ENCODE measurements around the gene APC2. TPM values are rescaled to one million over a fixed set of nuclear protein-coding genes. Genes with fewer than 3 reads are reported as not detected.
A peak's percentile ranks its signal among the peaks of the same experiment; 100 is the strongest.

Gene APC2
- total and polyA plus RNA-seq, 2 donors (not counting 1 experiment from before 2014, with no cell fraction given): 0.12 to 0.16 TPM

- intact Hi-C loops (cut with micrococcal nuclease): no loop called here
- Mint-ChIP-seq H3K9me3 (ENCODE audit: insufficient read depth) (no peaks in the 10 kb centered on the region), H3K4me1 (peaks cover 16% of the 10 kb centered on the region), H3K4me3 (no peak overlapping the region), H3K27me3 (peaks cover 27% of the 10 kb centered on the region), H3K27ac (no peak overlapping the region)
- POLR2A ChIA-PET: interaction anchor here (0.6 kb wide), 1 partner anchor 874 kb away, joined by 3 read pairs; no protein-coding TSS in a partner anchor
- Histone ChIP-seq H2AFZ (ENCODE audit: insufficient read depth, low read depth, low read length, poor library complexity, severe bottlenecking) (no peak overlapping the region), H4K20me1 (ENCODE audit: control insufficient read depth, insufficient read depth, low read length, poor library complexity, severe bottlenecking) (peaks cover 12% of the 10 kb centered on the region), H3K4me1 (ENCODE audit: control insufficient read depth in 2 of 2, insufficient read depth in 2 of 2, low read length in 2 of 2) (peaks cover 31 to 35% of the 10 kb centered on the region in 2 donors), H3K27me3 (replicated peaks in 1 of 4; ENCODE audit: control extremely low read depth in 1 of 4, control insufficient read depth in 3 of 4, insufficient read depth in 4 of 4, low read length in 3 of 4) (peaks cover 0 to 62% (median 33%) of the 10 kb centered on the region in 4 experiments), H3K4me3 (ENCODE audit: control extremely low read depth in 1 of 5, extremely low read depth in 1 of 5, insufficient read depth in 1 of 5, low read depth in 2 of 5, low read length in 4 of 5) (no peak overlapping the region), H3K27ac (ENCODE audit: low read length in 2 of 2) (no peak overlapping the region), H3K36me3 (replicated peaks in 1 of 2; ENCODE audit: control extremely low read depth in 1 of 2, control insufficient read depth in 1 of 2, extremely low read depth in 1 of 2, insufficient read depth in 2 of 2, low read length in 1 of 2) (no peaks in the 10 kb centered on the region), H3K79me2 (ENCODE audit: control insufficient read depth, insufficient read depth, low read length) (no peaks in the 10 kb centered on the region), H3K9me3 (ENCODE audit: control extremely low read depth in 1 of 3, control insufficient read depth in 2 of 3, insufficient read depth in 1 of 3, low read length in 2 of 3) (peaks cover 0 to 33% (median 0%) of the 10 kb centered on the region in 3 donors), H3K4me2 (replicated peaks; ENCODE audit: low read depth, low read length, poor library complexity, severe bottlenecking) (peak overlapping the region; percentile 80), H3K9ac (ENCODE audit: low read length) (no peak overlapping the region)
- no peak for TF ChIP-seq CTCF (IDR thresholded peaks at IDR 0.05)
- TF ChIP-seq EZH2 (IDR thresholded peaks at IDR 0.05; ENCODE audit: borderline replicate concordance, insufficient read depth, low read depth, low read length, poor library complexity, severe bottlenecking): no peak
- no peak for DNase-seq
- 33% methylated on average over 40 of the region's 43 CpGs for WGBS (ENCODE audit: insufficient coverage)
- ATAC-seq (ENCODE audit: low read depth): no peak
- CTCF ChIA-PET: interaction anchor here (0.6 to 2.8 kb wide), 2 partner anchors 12 to 262 kb away, joined by 3 to 11 read pairs; no protein-coding TSS in a partner anchor
These were observed 6.4 kb downstream of the APC2 start for GRCh38 chr19:1456121-1456900.
